Activated CD4-positive, alpha-beta memory T cell treated with anti-CD3 and anti-CD28 coated beads for 36 hours (primary cell): ENCODE results near the gene SLC39A5. TPM values are rescaled to one million over a fixed set of nuclear protein-coding genes. Genes with fewer than 3 reads are reported as not detected.
"Not testable (repeated sequence)": the region's sequence is repeated elsewhere in the genome, so short reads cannot be mapped to it uniquely, and the experiment has no call there.

Experiments
- CTCF ChIA-PET: fragments of 350-600 bp; sonication (Branson Sonifier 250); formaldehyde crosslinking; loops from one replicate; lab custom pipeline; 2021; ENCODE audit warnings: antibody characterized with exemption, inconsistent platforms; lab: Charles Lee
- POLR2A ChIA-PET: fragments of 350-600 bp; sonication (Branson Sonifier 250); formaldehyde crosslinking; loops from one replicate; lab custom pipeline; 2021; ENCODE audit warnings: antibody characterized with exemption; lab: Charles Lee
- DNase-seq: peaks from one replicate; pipeline ENCODE4 v3.0.0-alpha.2; 2020
- H3K27ac Mint-ChIP-seq: one replicate; pipeline ENCODE4 v1.8.0; 2021; ENCODE audit warnings: mixed read lengths
- H3K27me3 Mint-ChIP-seq: one replicate; pipeline ENCODE4 v1.8.0; 2021; ENCODE audit warnings: mixed read lengths
- H3K36me3 Mint-ChIP-seq: one replicate; pipeline ENCODE4 v1.8.0; 2021; ENCODE audit warnings: mixed read lengths
- H3K4me1 Mint-ChIP-seq: one replicate; pipeline ENCODE4 v1.8.0; 2021; ENCODE audit warnings: low read depth, mixed read lengths
- H3K4me3 Mint-ChIP-seq: one replicate; pipeline ENCODE4 v1.8.0; 2021; ENCODE audit warnings: mild to moderate bottlenecking, mixed read lengths
- H3K9me3 Mint-ChIP-seq: one replicate; pipeline ENCODE4 v1.8.0; 2021; ENCODE audit warnings: mixed read lengths
- intact Hi-C: fragments of 100-400 bp; cut with micrococcal nuclease; formaldehyde crosslinking; loops from one replicate; pipeline ENCODE4 v1.15.1; 2023
- total RNA-seq, 2 experiments: library from RNA; stranded (reverse); gene quantifications; one replicate each; pipeline ENCODE4 v1.2.3, GENCODE V29; 2021

SLC39A5 gene
- total RNA-seq, 2 experiments from 2014 or later, result 0.59 to 1.7 TPM

DNA sequence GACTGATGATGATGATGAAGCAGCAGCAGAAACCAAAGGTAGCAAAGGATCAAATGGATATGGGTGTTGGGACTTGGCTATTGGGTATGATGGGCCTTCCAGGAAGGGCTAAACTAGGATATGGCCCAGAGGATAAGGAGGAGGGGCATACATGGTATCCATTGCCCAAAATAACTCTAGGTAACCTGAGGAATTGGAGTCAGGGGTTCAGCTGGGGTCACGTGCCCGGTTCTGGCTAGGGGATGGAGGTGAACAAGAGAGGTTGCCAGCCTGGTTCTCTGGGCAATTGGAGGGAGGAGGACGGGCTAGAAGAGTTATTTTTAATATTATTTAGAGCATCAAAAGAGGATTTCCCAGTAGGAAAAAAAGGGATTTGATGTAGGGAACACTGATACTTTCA is 31.1 kb downstream of the SLC39A5 start:
- ChIA-PET POLR2A (no interaction called here), CTCF (no interaction called here)
- H3K4me1 Mint-ChIP-seq, result peaks cover 24% of the 10 kb centered on the region
- H3K27me3 Mint-ChIP-seq, result no peaks in the 10 kb centered on the region
- DNase-seq, result no peak
- no peaks in the 10 kb centered on the region for H3K36me3 Mint-ChIP-seq
- H3K27ac Mint-ChIP-seq, result no peak overlapping the region
- H3K4me3 Mint-ChIP-seq, result no peak overlapping the region
- intact Hi-C loops, result no loop called here
- H3K9me3 Mint-ChIP-seq, result no peaks in the 10 kb centered on the region

DNA sequence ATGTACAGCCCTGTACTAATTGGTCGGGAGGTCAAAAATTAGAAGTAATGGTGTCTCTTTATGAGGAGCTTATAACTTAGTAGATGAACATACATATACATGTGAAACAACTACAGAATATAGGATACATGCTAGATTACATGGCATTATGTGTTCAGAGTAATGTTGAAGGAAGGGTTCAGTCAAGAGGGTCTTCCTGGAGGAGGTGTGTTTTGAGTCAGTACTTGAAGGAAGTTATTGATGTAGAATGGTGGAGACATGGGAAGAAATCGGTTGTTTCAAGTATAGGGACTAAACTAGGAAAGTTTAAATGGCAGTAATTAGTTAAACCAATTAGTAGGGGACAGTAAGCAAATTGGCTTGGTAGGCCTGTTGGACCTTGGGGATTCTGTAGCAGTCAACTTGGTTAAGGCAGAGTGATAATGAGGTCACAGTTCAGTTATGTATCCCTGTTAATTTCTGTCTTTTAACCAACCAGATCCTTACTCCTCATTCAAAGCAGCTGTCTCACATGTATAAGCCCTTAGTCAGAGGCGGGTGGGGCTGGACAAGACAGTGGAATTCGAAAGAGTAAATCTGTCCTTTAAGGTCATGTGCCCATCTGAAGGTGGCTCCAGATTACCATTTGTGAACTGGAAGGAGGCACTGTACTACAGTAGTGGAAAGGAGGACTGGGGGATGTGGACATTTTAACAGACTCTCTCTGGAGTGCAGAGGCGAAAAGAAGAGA is 31.8 kb downstream of the SLC39A5 start:
- H3K27me3 Mint-ChIP-seq, result no peaks in the 10 kb centered on the region
- no peak overlapping the region for H3K27ac Mint-ChIP-seq
- peaks cover 23% of the 10 kb centered on the region for H3K4me1 Mint-ChIP-seq
- POLR2A ChIA-PET, result no interaction called here
- no peaks in the 10 kb centered on the region for H3K9me3 Mint-ChIP-seq
- intact Hi-C loops, result no loop called here
- H3K4me3 Mint-ChIP-seq, result no peak overlapping the region
- CTCF ChIA-PET, result no interaction called here
- no peak for DNase-seq
- no peaks in the 10 kb centered on the region for H3K36me3 Mint-ChIP-seq

DNA sequence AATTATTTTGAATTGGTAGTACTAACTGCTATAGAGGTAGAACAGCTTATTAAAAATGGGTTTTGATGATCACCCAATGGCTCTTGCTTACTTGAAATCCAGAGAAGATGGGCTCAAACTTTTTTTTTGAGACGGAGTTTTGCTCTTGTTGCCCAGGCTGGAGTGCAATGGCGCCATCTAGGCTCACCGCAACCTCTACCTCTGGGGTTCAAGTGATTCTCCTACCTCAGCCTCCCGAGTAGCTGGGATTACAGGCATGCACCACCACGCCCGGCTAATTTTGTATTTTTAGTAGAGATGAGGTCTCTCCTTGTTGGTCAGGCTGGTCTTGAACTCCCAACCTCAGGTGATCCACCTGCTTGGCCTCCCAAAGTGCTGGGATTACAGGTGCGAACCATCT is 33.1 kb downstream of the SLC39A5 start:
- intact Hi-C loops, POLR2A ChIA-PET, H3K27ac Mint-ChIP-seq, H3K36me3 Mint-ChIP-seq, H3K27me3 Mint-ChIP-seq, H3K4me3 Mint-ChIP-seq, H3K9me3 Mint-ChIP-seq: not testable (repeated sequence)
- CTCF ChIA-PET, result interaction anchor here (0.7 to 1.2 kb wide), 4 partner anchors 14 to 53 kb away, joined by 3 to 4 read pairs (median 3); partner anchors contain the start of gene CNPY2
- peak; percentile 45 for DNase-seq
- H3K4me1 Mint-ChIP-seq, result peaks cover 26% of the 10 kb centered on the region

DNA sequence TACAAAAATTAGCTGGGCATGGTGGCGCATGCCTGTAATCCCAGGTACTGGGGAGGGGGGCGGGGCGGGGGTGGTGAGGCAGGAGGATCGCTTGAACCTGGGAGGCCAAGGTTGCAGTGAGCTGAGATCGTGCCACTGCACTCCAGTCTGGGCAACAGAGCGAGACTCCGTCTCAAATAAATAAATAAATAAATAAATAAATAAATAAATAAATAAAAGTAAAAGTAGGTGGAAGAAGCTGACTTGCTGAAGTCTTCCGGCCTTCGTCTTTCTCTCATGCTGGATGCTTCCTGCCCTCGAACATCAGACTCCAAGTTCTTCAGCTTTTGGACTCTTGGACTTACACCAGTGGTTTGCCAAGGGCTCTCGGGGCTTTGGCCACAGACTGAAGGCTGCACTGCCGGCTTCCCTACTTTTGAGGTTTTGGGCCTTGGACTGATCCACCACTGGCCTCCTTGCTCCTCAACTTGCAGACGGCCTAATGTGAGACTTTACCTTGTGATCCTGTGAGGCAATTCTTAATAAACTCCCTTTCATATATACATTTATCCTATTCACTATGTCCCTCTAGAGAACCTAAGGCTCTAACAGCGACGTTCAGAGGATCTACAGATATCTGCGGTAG is 36.3 kb downstream of the SLC39A5 start:
- peak overlapping the region; percentile 79 for H3K27ac Mint-ChIP-seq
- H3K4me3 Mint-ChIP-seq, result peak overlapping the region; percentile 88
- H3K36me3 Mint-ChIP-seq, H3K9me3 Mint-ChIP-seq, DNase-seq, H3K27me3 Mint-ChIP-seq: not testable (repeated sequence)
- ChIA-PET CTCF (interaction anchor here (0.6 to 2.4 kb wide), 16 partner anchors 9 to 519 kb away, joined by 3 to 21 read pairs (median 4); partner anchors contain the start of genes ANKRD52, CNPY2, SMARCC2 and ZC3H10), POLR2A (interaction anchor here (0.6 to 1.6 kb wide), 8 partner anchors 10 to 78 kb away, joined by 3 to 5 read pairs (median 3); partner anchors contain the start of genes CNPY2, RNF41 and SMARCC2)
- intact Hi-C loops, result loop anchor here (1.0 to 2.0 kb wide), 4 partner anchors 8 to 202 kb away; partner anchors contain the start of genes ANKRD52, CS and SPRYD4
- peaks cover 20% of the 10 kb centered on the region for H3K4me1 Mint-ChIP-seq

DNA sequence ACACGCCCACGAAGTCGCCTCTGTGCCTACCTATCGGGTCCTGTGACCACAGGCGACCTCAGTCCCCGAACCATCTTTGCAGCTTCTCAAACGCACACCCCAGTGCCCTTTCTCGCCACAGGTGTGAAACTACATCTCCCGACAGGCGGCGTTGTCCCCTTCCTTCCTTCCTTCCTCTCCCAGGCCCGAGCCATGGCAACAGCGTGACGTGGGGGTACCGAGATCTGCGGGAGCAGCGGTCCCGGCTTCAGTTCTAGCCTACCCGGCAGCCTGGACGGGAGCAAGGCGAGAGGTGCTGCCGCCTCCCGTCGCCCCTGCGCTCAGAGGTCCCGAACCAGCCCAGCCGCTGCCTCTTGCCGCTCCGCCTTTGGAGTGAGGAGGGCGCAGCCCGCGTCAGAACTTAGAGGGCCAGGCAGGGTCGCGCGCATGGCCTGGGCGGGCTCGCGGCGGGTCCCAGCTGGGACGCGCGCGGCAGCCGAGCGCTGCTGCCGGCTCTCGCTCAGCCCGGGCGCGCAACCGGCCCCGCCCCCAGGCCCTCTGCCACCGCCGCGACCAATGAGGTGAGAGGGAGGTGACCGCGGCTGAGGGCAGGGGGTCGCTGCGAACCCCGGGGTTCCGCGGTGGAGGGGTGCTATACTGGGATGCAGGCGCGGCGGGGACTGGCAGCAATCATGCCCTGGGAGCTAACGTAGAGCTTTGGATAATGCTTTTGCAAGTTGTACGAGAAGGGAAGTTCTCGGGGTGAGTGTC is 37.0 kb downstream of the SLC39A5 start, which contains the start of gene COQ10A:
Gene COQ10A (plus strand): TSS at position 250 of the 750 bp plus-strand sequence. CDS start 177 bp downstream, at position 427.
- H3K27ac Mint-ChIP-seq, result peak within 1 kb of the TSS; percentile 79
- H3K4me3 Mint-ChIP-seq, result peak within 1 kb of the TSS; percentile 88
- DNase-seq, result peak; percentile 91
- no peaks in the 10 kb centered on the region for H3K9me3 Mint-ChIP-seq
- peaks cover 5% of the 10 kb centered on the region for H3K36me3 Mint-ChIP-seq
- CTCF ChIA-PET, result interaction anchor here (0.6 to 2.4 kb wide), 17 partner anchors 10 to 519 kb away, joined by 3 to 21 read pairs (median 5); partner anchors contain the start of genes ANKRD52, CNPY2, SMARCC2 and ZC3H10
- POLR2A ChIA-PET, result interaction anchor here (0.6 to 1.6 kb wide), 8 partner anchors 9 to 78 kb away, joined by 3 to 5 read pairs (median 4); partner anchors contain the start of genes ANKRD52, CNPY2 and RNF41
- peaks cover 20% of the 10 kb centered on the region for H3K4me1 Mint-ChIP-seq
- no peaks in the 10 kb centered on the region for H3K27me3 Mint-ChIP-seq
- intact Hi-C loops, result loop anchor here (1.0 to 2.0 kb wide), 4 partner anchors 9 to 201 kb away; partner anchors contain the start of genes ANKRD52, CS and SPRYD4

DNA sequence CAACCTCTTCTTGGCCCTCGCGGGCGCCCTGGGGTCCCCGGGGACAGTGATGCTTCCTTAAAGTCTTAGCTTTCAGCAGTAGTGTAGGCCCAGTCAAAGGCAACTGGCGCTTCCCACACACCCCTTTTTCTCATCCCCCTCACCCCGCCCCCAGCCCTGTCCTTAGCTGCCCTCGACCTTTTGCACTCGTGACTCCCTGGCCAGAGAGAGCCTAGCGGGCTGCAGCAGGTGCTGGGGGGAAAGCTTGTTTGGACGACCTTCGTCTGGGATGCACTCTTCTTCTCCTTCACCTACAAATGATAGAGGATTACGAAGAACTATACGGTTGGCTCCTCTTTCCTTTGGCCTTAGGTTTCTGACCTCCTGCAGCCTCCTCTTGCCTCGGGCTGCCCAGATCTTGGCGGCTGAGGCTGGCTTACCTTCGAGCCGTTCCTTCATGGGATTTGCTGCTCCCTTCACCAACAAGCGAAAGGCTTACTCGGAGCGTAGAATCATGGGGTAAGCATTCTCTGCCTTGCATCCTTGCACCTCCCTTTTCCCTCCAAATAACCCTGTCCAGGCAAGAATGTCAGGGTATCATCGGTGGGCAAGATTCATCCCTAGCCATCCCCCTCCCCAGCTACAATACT is 37.7 kb downstream of the SLC39A5 start:
- ChIA-PET CTCF (interaction anchor here (1.2 to 2.4 kb wide), 10 partner anchors 11 to 197 kb away, joined by 3 to 21 read pairs (median 6); partner anchors contain the start of genes ANKRD52, CNPY2 and SMARCC2), POLR2A (interaction anchor here (1.1 to 1.6 kb wide), 3 partner anchors 9 to 49 kb away, joined by 3 to 4 read pairs (median 4); partner anchors contain the start of genes ANKRD52 and CNPY2)
- no peaks in the 10 kb centered on the region for H3K9me3 Mint-ChIP-seq
- intact Hi-C loops, result loop anchor here (2.0 kb wide), 1 partner anchor 75 kb away; no protein-coding TSS in a partner anchor
- H3K4me3 Mint-ChIP-seq, result peak overlapping the region; percentile 88
- peaks cover 20% of the 10 kb centered on the region for H3K4me1 Mint-ChIP-seq
- H3K36me3 Mint-ChIP-seq, result peaks cover 5% of the 10 kb centered on the region
- H3K27me3 Mint-ChIP-seq, result no peaks in the 10 kb centered on the region
- no peak for DNase-seq
- no peak overlapping the region for H3K27ac Mint-ChIP-seq

DNA sequence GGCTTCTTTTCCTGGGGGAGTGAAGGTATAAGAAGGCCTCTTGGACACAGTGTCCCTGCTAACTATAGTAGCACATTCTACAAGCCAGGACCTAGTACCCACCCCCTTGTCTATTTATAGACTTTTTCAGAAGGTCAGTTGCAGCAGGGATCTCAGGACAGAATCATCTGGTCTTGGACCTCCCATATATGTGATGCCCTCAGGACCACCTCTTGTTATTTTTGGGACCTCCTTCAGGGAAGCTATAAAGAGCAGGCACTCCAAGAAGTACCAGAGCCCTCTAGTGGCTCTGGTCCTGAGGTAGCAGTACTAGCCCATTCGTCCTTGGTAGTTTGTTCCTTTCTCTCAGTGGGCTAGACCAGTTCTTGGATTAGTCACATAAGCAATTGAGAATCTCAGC is 41.2 kb downstream of the SLC39A5 start:
- DNase-seq, result no peak
- Mint-ChIP-seq H3K4me1 (peaks cover 15% of the 10 kb centered on the region), H3K27ac (no peak overlapping the region), H3K4me3 (no peak overlapping the region), H3K27me3 (no peaks in the 10 kb centered on the region), H3K9me3 (no peaks in the 10 kb centered on the region), H3K36me3 (peaks cover 24% of the 10 kb centered on the region)
- POLR2A ChIA-PET, result no interaction called here
- intact Hi-C loops, result no loop called here
- CTCF ChIA-PET, result interaction anchor here (0.7 to 0.9 kb wide), 3 partner anchors 78 to 275 kb away, joined by 3 read pairs; no protein-coding TSS in a partner anchor

DNA sequence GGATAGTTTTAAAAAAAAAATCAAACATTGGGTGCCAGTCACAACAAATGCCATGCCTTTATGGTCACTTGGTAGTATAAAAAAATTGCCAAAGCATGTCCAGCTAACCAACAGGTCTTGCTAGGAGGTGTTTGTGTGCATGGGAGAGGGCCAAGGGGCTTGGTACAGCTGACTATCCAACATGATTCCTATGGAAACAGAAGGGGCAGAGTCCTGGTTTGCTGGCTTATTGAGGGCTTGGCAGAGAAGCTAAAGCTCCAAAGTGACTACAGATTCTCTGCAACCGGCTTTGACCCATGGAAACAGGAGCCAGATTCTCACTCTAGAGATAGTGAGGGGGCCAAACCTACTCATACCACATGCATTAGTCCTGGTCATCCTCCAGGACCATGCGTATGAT is 42.6 kb downstream of the SLC39A5 start:
- H3K4me1 Mint-ChIP-seq, intact Hi-C loops, POLR2A ChIA-PET, DNase-seq, CTCF ChIA-PET, H3K4me3 Mint-ChIP-seq, H3K9me3 Mint-ChIP-seq, H3K27me3 Mint-ChIP-seq, H3K27ac Mint-ChIP-seq: not testable (repeated sequence)
- H3K36me3 Mint-ChIP-seq, result peaks cover 27% of the 10 kb centered on the region

DNA sequence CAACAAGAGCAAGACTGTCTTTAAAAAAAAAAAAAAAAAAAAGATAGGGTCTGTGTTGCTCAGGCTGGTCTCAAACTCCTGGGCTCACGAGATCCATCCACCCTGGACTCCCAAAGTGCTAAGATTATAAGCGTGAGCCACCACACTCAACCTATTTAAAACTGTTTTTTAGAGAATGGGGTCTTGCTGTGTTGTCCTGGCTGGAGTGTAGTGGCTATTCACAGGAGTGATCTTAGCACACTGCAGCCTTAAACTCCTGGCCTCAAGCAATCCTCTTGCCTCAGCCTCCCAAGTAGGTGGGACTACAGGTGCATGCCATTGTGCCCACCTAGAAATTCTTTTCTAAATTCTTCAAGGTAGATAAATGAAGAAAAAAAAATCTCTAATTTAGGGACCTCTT is 44.4 kb downstream of the SLC39A5 start:
- POLR2A ChIA-PET, result no interaction called here
- Mint-ChIP-seq H3K9me3 (no peaks in the 10 kb centered on the region), H3K27ac (no peak overlapping the region), H3K4me3 (no peak overlapping the region), H3K36me3 (peaks cover 31% of the 10 kb centered on the region), H3K27me3 (no peaks in the 10 kb centered on the region), H3K4me1 (no peaks in the 10 kb centered on the region)
- DNase-seq, result no peak
- CTCF ChIA-PET, result interaction anchor here (1.0 kb wide), 1 partner anchor 162 kb away, joined by 3 read pairs; no protein-coding TSS in a partner anchor
- intact Hi-C loops, result no loop called here

DNA sequence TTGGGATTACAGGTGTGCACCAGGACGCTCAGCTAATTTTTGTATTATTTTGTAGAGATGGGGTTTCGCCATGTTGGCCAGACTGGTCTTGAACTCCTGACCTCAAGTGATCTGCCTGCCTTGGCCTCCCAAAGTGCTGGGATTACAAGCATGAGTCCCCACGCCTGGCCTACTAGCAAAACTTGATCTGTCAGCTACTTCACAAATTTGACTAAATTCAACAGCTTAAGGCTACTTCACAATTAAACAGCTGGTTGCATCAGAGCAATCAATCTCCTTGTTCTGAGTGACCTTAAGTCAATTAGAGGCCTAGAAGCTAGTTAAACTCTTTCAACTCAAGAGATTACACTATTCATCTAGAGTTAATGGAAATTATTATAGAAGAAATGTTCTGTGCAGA is 49.1 kb downstream of the SLC39A5 start:
- no peak overlapping the region for H3K4me3 Mint-ChIP-seq
- ChIA-PET POLR2A (no interaction called here), CTCF (no interaction called here)
- no peak overlapping the region for H3K27ac Mint-ChIP-seq
- intact Hi-C loops, result no loop called here
- no peaks in the 10 kb centered on the region for H3K27me3 Mint-ChIP-seq
- H3K4me1 Mint-ChIP-seq, result no peaks in the 10 kb centered on the region
- DNase-seq, result no peak
- no peaks in the 10 kb centered on the region for H3K9me3 Mint-ChIP-seq
- peaks cover 43% of the 10 kb centered on the region for H3K36me3 Mint-ChIP-seq

DNA sequence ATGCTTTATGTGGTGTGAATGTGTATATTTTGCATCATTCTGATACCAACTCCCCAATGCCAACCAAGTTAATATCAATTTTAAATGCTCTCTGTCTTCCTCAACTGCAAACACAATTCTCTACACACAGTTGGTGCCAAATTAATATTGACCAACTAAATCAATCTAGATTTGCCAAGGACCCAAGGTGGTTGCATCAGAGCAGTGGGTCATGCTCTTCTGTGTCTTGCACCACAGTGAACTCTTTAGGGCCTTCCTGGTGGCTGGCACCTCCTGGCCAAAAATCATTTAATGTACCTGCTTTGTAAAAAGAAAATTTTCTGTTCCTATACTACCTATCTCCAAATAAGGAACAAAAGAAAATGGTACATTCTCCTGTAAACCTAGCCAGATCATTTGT is 51.0 kb downstream of the SLC39A5 start:
- no peaks in the 10 kb centered on the region for H3K27me3 Mint-ChIP-seq
- H3K4me3 Mint-ChIP-seq, result no peak overlapping the region
- intact Hi-C loops, result no loop called here
- peaks cover 39% of the 10 kb centered on the region for H3K36me3 Mint-ChIP-seq
- H3K9me3 Mint-ChIP-seq, result no peaks in the 10 kb centered on the region
- POLR2A ChIA-PET, result no interaction called here
- CTCF ChIA-PET, result no interaction called here
- H3K27ac Mint-ChIP-seq, result no peak overlapping the region
- no peak for DNase-seq
- H3K4me1 Mint-ChIP-seq, result no peaks in the 10 kb centered on the region
